Immature natural killer cell (primary cell): ENCODE results near the gene TNK1. TPM values are rescaled to one million over a fixed set of nuclear protein-coding genes. Genes with fewer than 3 reads are reported as not detected.

ENCODE experiments used
- DNase-seq, 3 donors: peaks; one replicate each; pipeline ENCODE4 v3.0.0; 2022; ENCODE audit warnings: mixed read lengths in 1 of 3
- H3K27ac Mint-ChIP-seq, 6 donors: one replicate each; pipeline ENCODE4 v1.8.0; 2020; ENCODE audit warnings: mixed read lengths in 6 of 6, mild to moderate bottlenecking in 5 of 6, inconsistent platforms in 4 of 6, moderate library complexity in 3 of 6
- H3K27me3 Mint-ChIP-seq, 3 donors: one replicate each; pipeline ENCODE4 v1.8.0; 2020 to 2021; ENCODE audit warnings: low read depth in 3 of 3, mild to moderate bottlenecking in 3 of 3, mixed read lengths in 3 of 3, moderate library complexity in 3 of 3, inconsistent platforms in 1 of 3
- H3K36me3 Mint-ChIP-seq, 3 donors: one replicate each; pipeline ENCODE4 v1.8.0; 2020; ENCODE audit warnings: mixed read lengths in 3 of 3, inconsistent platforms in 2 of 3, mild to moderate bottlenecking in 2 of 3
- H3K4me1 Mint-ChIP-seq, 2 donors: one replicate each; pipeline ENCODE4 v1.8.0; 2020; ENCODE audit warnings: inconsistent platforms in 2 of 2, mild to moderate bottlenecking in 2 of 2, mixed read lengths in 2 of 2, moderate library complexity in 1 of 2
- H3K4me3 Mint-ChIP-seq, 5 donors: one replicate each; pipeline ENCODE4 v1.8.0; 2020; ENCODE audit warnings: mild to moderate bottlenecking in 5 of 5, mixed read lengths in 5 of 5, inconsistent platforms in 3 of 5, moderate library complexity in 3 of 5
- H3K9me3 Mint-ChIP-seq, 6 donors: one replicate each; pipeline ENCODE4 v1.8.0; 2020; ENCODE audit warnings: mild to moderate bottlenecking in 6 of 6, mixed read lengths in 6 of 6, inconsistent platforms in 4 of 6, moderate library complexity in 3 of 6
- polyA plus RNA-seq, 3 donors: library from polyadenylated mRNA; unstranded; fragments of 300-500 nt; fragmentation: Illumina TruSeq; gene quantifications; one replicate each; pipeline ENCODE4 v1.2.3, GENCODE V29; 2021

Gene TNK1
- polyA plus RNA-seq, 3 donors from 2014 or later = 0.21 to 0.29 TPM; not detected in 1

GRCh38 chr17:7347630-7348477 lies 33.0 kb upstream of the TNK1 start:
- Mint-ChIP-seq H3K27me3 (peaks cover 2 to 13% (median 5%) of the 10 kb centered on the region in 3 donors), H3K9me3 (no peaks in the 10 kb centered on the region), H3K4me3 (no peak overlapping the region), H3K36me3 (peaks cover 0 to 17% (median 0%) of the 10 kb centered on the region in 3 donors), H3K4me1 (peaks cover 21 to 23% of the 10 kb centered on the region in 2 donors), H3K27ac (peak overlapping the region in 1 of 6 donors; percentile 57)
- DNase-seq = no peak

- peaks cover 0 to 15% (median 0%) of the 10 kb centered on the region in 3 donors for H3K36me3 Mint-ChIP-seq
- H3K9me3 Mint-ChIP-seq = no peaks in the 10 kb centered on the region
- peaks cover 2 to 13% (median 5%) of the 10 kb centered on the region in 3 donors for H3K27me3 Mint-ChIP-seq
- DNase-seq = no peak
- H3K27ac Mint-ChIP-seq = peak overlapping the region; percentile 51 to 90 (median 80)
- no peak overlapping the region for H3K4me3 Mint-ChIP-seq
- H3K4me1 Mint-ChIP-seq = peaks cover 28 to 30% of the 10 kb centered on the region in 2 donors
These were observed 32.2 kb upstream of the TNK1 start for GRCh38 chr17:7348478-7349242.

GRCh38 chr17:7351665-7352502 lies 29.0 kb upstream of the TNK1 start, which contains the start of gene KCTD11:
Gene KCTD11, plus strand, starts transcription at chr17:7352162.
- H3K27me3 Mint-ChIP-seq = peaks cover 5 to 16% (median 6%) of the 10 kb centered on the region in 3 donors
- peak within 1 kb of the TSS; percentile 91 to 97 (median 94) for H3K27ac Mint-ChIP-seq
- peak within 1 kb of the TSS; percentile 84 to 96 (median 93) for H3K4me3 Mint-ChIP-seq
- peaks cover 39 to 47% of the 10 kb centered on the region in 2 donors for H3K4me1 Mint-ChIP-seq
- H3K36me3 Mint-ChIP-seq = peaks cover 0 to 7% (median 0%) of the 10 kb centered on the region in 3 donors
- no peaks in the 10 kb centered on the region for H3K9me3 Mint-ChIP-seq
- peak; percentile 85 to 88 (median 87) for DNase-seq

GRCh38 chr17:7352503-7352889 lies 28.4 kb upstream of the TNK1 start:
- Mint-ChIP-seq H3K4me1 (peaks cover 39 to 47% of the 10 kb centered on the region in 2 donors), H3K27me3 (peaks cover 5 to 16% (median 8%) of the 10 kb centered on the region in 3 donors), H3K27ac (peak overlapping the region; percentile 91 to 97 (median 94)), H3K36me3 (peaks cover 0 to 2% (median 0%) of the 10 kb centered on the region in 3 donors), H3K4me3 (peak overlapping the region; percentile 84 to 96 (median 93)), H3K9me3 (no peaks in the 10 kb centered on the region)
- peak in 1 of 3 donors; percentile 67 for DNase-seq

- H3K9me3 Mint-ChIP-seq = no peaks in the 10 kb centered on the region
- peaks cover 39 to 47% of the 10 kb centered on the region in 2 donors for H3K4me1 Mint-ChIP-seq
- H3K36me3 Mint-ChIP-seq = peaks cover 0 to 2% (median 0%) of the 10 kb centered on the region in 3 donors
- peak overlapping the region; percentile 91 to 97 (median 94) for H3K27ac Mint-ChIP-seq
- H3K27me3 Mint-ChIP-seq = peaks cover 5 to 16% (median 8%) of the 10 kb centered on the region in 3 donors
- H3K4me3 Mint-ChIP-seq = peak overlapping the region; percentile 84 to 96 (median 93)
- no peak for DNase-seq
These were observed 27.8 kb upstream of the TNK1 start for GRCh38 chr17:7352910-7353635.

GRCh38 chr17:7354262-7354843 lies 26.5 kb upstream of the TNK1 start:
- DNase-seq = no peak
- Mint-ChIP-seq H3K9me3 (no peaks in the 10 kb centered on the region), H3K27me3 (peaks cover 5 to 14% (median 8%) of the 10 kb centered on the region in 3 donors), H3K4me3 (peak overlapping the region in 2 of 5 donors; percentile 42 to 43), H3K27ac (peak overlapping the region in 5 of 6 donors; percentile 32 to 87 (median 66)), H3K36me3 (no peaks in the 10 kb centered on the region), H3K4me1 (peaks cover 32 to 41% of the 10 kb centered on the region in 2 donors)

- H3K4me1 Mint-ChIP-seq = peaks cover 25 to 35% of the 10 kb centered on the region in 2 donors
- peak within 1 kb of the TSS in 5 of 6 donors; percentile 32 to 87 (median 66) for H3K27ac Mint-ChIP-seq
- no peaks in the 10 kb centered on the region for H3K9me3 Mint-ChIP-seq
- DNase-seq = no peak
- peaks cover 5 to 12% (median 5%) of the 10 kb centered on the region in 3 donors for H3K27me3 Mint-ChIP-seq
- peak within 1 kb of the TSS in 4 of 5 donors; percentile 9 to 84 (median 42) for H3K4me3 Mint-ChIP-seq
- H3K36me3 Mint-ChIP-seq = no peaks in the 10 kb centered on the region
These were observed 25.8 kb upstream of the TNK1 start, which contains the start of gene TMEM95 for GRCh38 chr17:7355053-7355452. Gene TMEM95, plus strand, starts transcription at chr17:7355156. Its CDS starts 49 bp downstream, at chr17:7355205.

GRCh38 chr17:7355573-7355972 lies 25.3 kb upstream of the TNK1 start:
- Mint-ChIP-seq H3K36me3 (no peaks in the 10 kb centered on the region), H3K4me1 (peaks cover 25 to 35% of the 10 kb centered on the region in 2 donors), H3K4me3 (no peak overlapping the region), H3K27ac (peak overlapping the region in 1 of 6 donors; percentile 34), H3K9me3 (no peaks in the 10 kb centered on the region), H3K27me3 (peaks cover 5 to 12% (median 5%) of the 10 kb centered on the region in 3 donors)
- peak in 1 of 3 donors; percentile 10 for DNase-seq

GRCh38 chr17:7356072-7356549 lies 24.8 kb upstream of the TNK1 start:
- Mint-ChIP-seq H3K27me3 (peaks cover 5 to 11% (median 5%) of the 10 kb centered on the region in 3 donors), H3K9me3 (no peaks in the 10 kb centered on the region), H3K27ac (no peak overlapping the region), H3K36me3 (no peaks in the 10 kb centered on the region), H3K4me3 (peak overlapping the region in 1 of 5 donors; percentile 9), H3K4me1 (peaks cover 25 to 35% of the 10 kb centered on the region in 2 donors)
- DNase-seq = peak; percentile 78 to 80 (median 80)

GRCh38 chr17:7356756-7357155 lies 24.1 kb upstream of the TNK1 start:
- Mint-ChIP-seq H3K4me3 (no peak overlapping the region), H3K27ac (no peak overlapping the region), H3K4me1 (peaks cover 25 to 32% of the 10 kb centered on the region in 2 donors), H3K36me3 (no peaks in the 10 kb centered on the region), H3K27me3 (peaks cover 2 to 8% (median 5%) of the 10 kb centered on the region in 3 donors), H3K9me3 (no peaks in the 10 kb centered on the region)
- no peak for DNase-seq

GRCh38 chr17:7357381-7357780 lies 23.5 kb upstream of the TNK1 start:
- Mint-ChIP-seq H3K4me1 (peaks cover 23 to 29% of the 10 kb centered on the region in 2 donors), H3K36me3 (no peaks in the 10 kb centered on the region), H3K4me3 (no peak overlapping the region), H3K27me3 (peaks cover 2 to 4% (median 3%) of the 10 kb centered on the region in 3 donors), H3K27ac (no peak overlapping the region), H3K9me3 (no peaks in the 10 kb centered on the region)
- DNase-seq = no peak

- DNase-seq = no peak
- H3K4me3 Mint-ChIP-seq = no peak overlapping the region
- no peaks in the 10 kb centered on the region for H3K4me1 Mint-ChIP-seq
- H3K9me3 Mint-ChIP-seq = no peaks in the 10 kb centered on the region
- H3K27ac Mint-ChIP-seq = peak overlapping the region in 1 of 6 donors; percentile 26
- H3K36me3 Mint-ChIP-seq = no peaks in the 10 kb centered on the region
- peaks cover 0 to 2% (median 2%) of the 10 kb centered on the region in 3 donors for H3K27me3 Mint-ChIP-seq
These were observed 19.0 kb upstream of the TNK1 start for GRCh38 chr17:7361906-7362305.
